KG1 (cell line): ENCODE measurements around the gene GAS6.

Experiments used
- DNase-seq: peaks from one replicate; lab custom pipeline; 2025; lab: John Stamatoyannopoulos, UW

GAS6 gene

GRCh38 chr13:113819731-113820715 is 43.9 kb downstream of the GAS6 start:
- DNase-seq = no peak

GRCh38 chr13:113819341-113819730 is 44.5 kb downstream of the GAS6 start:
- no peak for DNase-seq

- DNase-seq = no peak
Observed at GRCh38 chr13:113818700-113819295, 45.1 kb downstream of the GAS6 start.

GRCh38 chr13:113817860-113818691 is 45.8 kb downstream of the GAS6 start:
- DNase-seq = no peak

- no peak for DNase-seq
Observed at GRCh38 chr13:113816946-113817859, 46.7 kb downstream of the GAS6 start.

GRCh38 chr13:113816254-113816929 is 47.5 kb downstream of the GAS6 start:
- DNase-seq = no peak

GRCh38 chr13:113815151-113816058 is 48.5 kb downstream of the GAS6 start:
- DNase-seq = peak; percentile 80

- DNase-seq = no peak
Observed at GRCh38 chr13:113814435-113814821, 49.4 kb downstream of the GAS6 start.

GRCh38 chr13:113813749-113814434 is 50.0 kb downstream of the GAS6 start:
- no peak for DNase-seq

GRCh38 chr13:113813070-113813748 is 50.7 kb downstream of the GAS6 start:
- no peak for DNase-seq

GRCh38 chr13:113812178-113813040 is 51.5 kb downstream of the GAS6 start:
- no peak for DNase-seq

- no peak for DNase-seq
Observed at GRCh38 chr13:113811081-113811928, 52.6 kb downstream of the GAS6 start.

- no peak for DNase-seq
Observed at GRCh38 chr13:113810640-113811039, 53.2 kb downstream of the GAS6 start.

GRCh38 chr13:113809934-113810333 is 53.9 kb downstream of the GAS6 start:
- no peak for DNase-seq

GRCh38 chr13:113808058-113808834 is 55.6 kb downstream of the GAS6 start:
- no peak for DNase-seq

GRCh38 chr13:113806526-113806925 is 57.4 kb downstream of the GAS6 start:
- no peak for DNase-seq
